OCI-LY1 (cell line): ENCODE data around the gene OR2D2.

Source experiments
- CTCF ChIP-seq: fragments of 200-600 bp; sonication (generic), shearing (Covaris generic); IDR thresholded peaks from 2 replicates; pipeline ENCODE4 v1.5.1; 2017; ENCODE audit warnings: mild to moderate bottlenecking, antibody characterized with exemption, low read length, moderate library complexity, mixed read lengths
- EZH2 ChIP-seq: fragments of 200-600 bp; sonication (generic), shearing (Covaris generic); IDR thresholded peaks from 2 replicates; pipeline ENCODE4 v1.8.0; 2017; ENCODE audit warnings: borderline replicate concordance, mixed run types, mild to moderate bottlenecking, antibody characterized with exemption, low read length, moderate library complexity, mixed read lengths

- TF ChIP-seq CTCF = no peak
- no peak for TF ChIP-seq EZH2
Measured at GRCh38 chr11:6889835-6890234, 2.5 kb downstream of the OR2D2 start.
